ENCODE data around the gene POLR3E. TPM values are rescaled to one million over a fixed set of nuclear protein-coding genes. Genes with fewer than 3 reads are reported as not detected.
A peak's percentile ranks its signal among the peaks of the same experiment; 100 is the strongest.
"Not testable (repeated sequence)": the region's sequence is repeated elsewhere in the genome, so short reads cannot be mapped to it uniquely, and the experiment has no call there.

The POLR3E gene
- total RNA-seq, 1 experiment from 2014 or later, result 70.9 TPM

DNA sequence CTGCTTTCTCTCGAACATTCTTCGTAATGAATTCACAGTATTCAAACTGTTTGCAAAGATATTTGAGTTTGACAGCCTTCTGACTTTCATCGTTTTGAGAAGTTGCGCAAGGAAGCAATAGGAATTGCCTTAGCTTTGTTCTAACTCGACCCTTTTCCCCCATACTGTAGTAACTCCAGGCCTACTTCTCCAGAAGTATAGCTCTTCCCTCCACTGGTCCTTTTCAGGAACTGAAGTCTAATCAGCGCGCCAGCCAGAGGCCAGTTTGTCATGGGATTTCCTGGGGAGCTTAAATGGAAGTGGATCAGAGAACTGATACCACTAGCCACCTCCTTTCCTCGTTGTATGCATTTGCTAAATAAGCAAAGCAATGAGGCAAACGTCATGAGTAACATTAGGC, 49.3 kb downstream of the POLR3E start:
- CTCF ChIA-PET, result no interaction called here
- POLR2A ChIA-PET (ENCODE audit: unreplicated experiment), result no interaction called here
- no peak overlapping the region for H3K27ac ChIP-seq
- H3K27me3 ChIP-seq (ENCODE audit: insufficient read depth, low read depth), result no peaks in the 10 kb centered on the region
- no peaks in the 10 kb centered on the region for H3K9me2 ChIP-seq (ENCODE audit: insufficient read depth)
- H4K20me1 ChIP-seq (ENCODE audit: insufficient read depth), result no peaks in the 10 kb centered on the region; the same call in 1 of the 2 replicates
- peaks cover 30% of the 10 kb centered on the region for H3K36me3 ChIP-seq (ENCODE audit: low read depth)
- H3K4me1 ChIP-seq (replicated peaks; ENCODE audit: insufficient read depth), result no peaks in the 10 kb centered on the region
- H3K79me2 ChIP-seq (ENCODE audit: low read depth), result peaks cover 10% of the 10 kb centered on the region; the same call in 1 of the 2 replicates
- TF ChIP-seq, protein P1, sequence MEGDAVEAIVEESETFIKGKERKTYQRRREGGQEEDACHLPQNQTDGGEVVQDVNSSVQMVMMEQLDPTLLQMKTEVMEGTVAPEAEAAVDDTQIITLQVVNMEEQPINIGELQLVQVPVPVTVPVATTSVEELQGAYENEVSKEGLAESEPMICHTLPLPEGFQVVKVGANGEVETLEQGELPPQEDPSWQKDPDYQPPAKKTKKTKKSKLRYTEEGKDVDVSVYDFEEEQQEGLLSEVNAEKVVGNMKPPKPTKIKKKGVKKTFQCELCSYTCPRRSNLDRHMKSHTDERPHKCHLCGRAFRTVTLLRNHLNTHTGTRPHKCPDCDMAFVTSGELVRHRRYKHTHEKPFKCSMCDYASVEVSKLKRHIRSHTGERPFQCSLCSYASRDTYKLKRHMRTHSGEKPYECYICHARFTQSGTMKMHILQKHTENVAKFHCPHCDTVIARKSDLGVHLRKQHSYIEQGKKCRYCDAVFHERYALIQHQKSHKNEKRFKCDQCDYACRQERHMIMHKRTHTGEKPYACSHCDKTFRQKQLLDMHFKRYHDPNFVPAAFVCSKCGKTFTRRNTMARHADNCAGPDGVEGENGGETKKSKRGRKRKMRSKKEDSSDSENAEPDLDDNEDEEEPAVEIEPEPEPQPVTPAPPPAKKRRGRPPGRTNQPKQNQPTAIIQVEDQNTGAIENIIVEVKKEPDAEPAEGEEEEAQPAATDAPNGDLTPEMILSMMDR (conservative IDR thresholded peaks at IDR 0.05), result no peak
- TF ChIP-seq EZH2 (IDR thresholded peaks at IDR 0.05; ENCODE audit: low read depth), result no peak
- no peak overlapping the region for H3K4me3 ChIP-seq
- DNase-seq, result no peak
- no TSS peak for BruUV-seq (replicated peaks)
- H2AFZ ChIP-seq, result no peak overlapping the region
- no peak overlapping the region for H3K4me2 ChIP-seq
- no peaks in the 10 kb centered on the region for H3K9me3 ChIP-seq (ENCODE audit: insufficient read depth, low read depth)
- H3F3A ChIP-seq (ENCODE audit: insufficient read depth, low read depth), result peaks cover 4% of the 10 kb centered on the region
- intact Hi-C loops (cut with micrococcal nuclease; ENCODE audit: unreplicated experiment), result loop anchor here (10.0 kb wide), 1 partner anchor 782 kb away; no protein-coding TSS in a partner anchor

DNA sequence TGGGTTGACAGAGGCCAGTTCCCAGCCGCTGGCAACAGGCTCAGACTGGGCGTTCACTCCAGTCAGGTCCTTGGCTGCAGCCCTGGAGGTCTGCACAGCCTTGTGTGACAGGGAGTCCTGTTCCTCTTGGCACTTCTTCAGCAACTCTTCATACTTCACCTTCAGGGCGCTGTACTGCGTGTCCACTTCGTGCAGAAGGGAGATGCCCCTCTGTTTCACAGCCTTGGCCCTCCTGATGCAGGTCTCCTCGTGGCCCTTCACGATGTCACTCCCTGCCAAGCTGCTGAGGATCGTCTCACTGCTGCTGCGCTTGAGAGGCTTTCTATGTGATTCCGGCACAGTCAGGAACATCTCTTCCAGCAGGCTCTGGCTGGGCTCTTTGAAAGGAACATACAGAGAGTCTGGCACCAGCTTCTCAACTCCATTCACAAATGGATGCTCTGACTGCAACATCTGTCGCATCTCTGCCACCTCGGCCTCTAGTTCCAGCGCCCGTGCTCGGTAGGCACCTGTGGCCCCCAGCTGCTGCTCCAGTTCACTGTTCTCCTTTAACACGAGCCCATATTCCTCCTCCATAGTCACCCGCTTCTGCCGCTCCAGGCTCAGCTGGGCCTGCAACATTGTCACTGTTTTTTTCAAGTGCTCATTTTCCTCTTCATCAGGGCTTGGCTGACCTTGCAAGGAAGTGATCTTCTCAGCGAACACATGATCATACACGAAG, 50.1 kb downstream of the POLR3E start:
- H2AFZ ChIP-seq, result no peak overlapping the region
- TF ChIP-seq, protein P1 (conservative IDR thresholded peaks at IDR 0.05), result no peak
- TF ChIP-seq EZH2 (IDR thresholded peaks at IDR 0.05; ENCODE audit: low read depth), result no peak
- no peaks in the 10 kb centered on the region for H3K4me1 ChIP-seq (replicated peaks; ENCODE audit: insufficient read depth)
- ChIA-PET CTCF (no interaction called here), POLR2A (ENCODE audit: unreplicated experiment) (no interaction called here)
- no peak for DNase-seq
- no peaks in the 10 kb centered on the region for H3K9me3 ChIP-seq (ENCODE audit: insufficient read depth, low read depth)
- H3K36me3 ChIP-seq (ENCODE audit: low read depth), result peaks cover 38% of the 10 kb centered on the region
- BruUV-seq (replicated peaks), result TSS peak; percentile 20
- H3K27me3 ChIP-seq (ENCODE audit: insufficient read depth, low read depth), result no peaks in the 10 kb centered on the region
- H3K4me3 ChIP-seq, result no peak overlapping the region
- no peaks in the 10 kb centered on the region for H3K9me2 ChIP-seq (ENCODE audit: insufficient read depth)
- H3F3A ChIP-seq (ENCODE audit: insufficient read depth, low read depth), result peaks cover 4% of the 10 kb centered on the region
- intact Hi-C loops (cut with micrococcal nuclease; ENCODE audit: unreplicated experiment), result loop anchor here (10.0 kb wide), 1 partner anchor 782 kb away; no protein-coding TSS in a partner anchor
- no peak overlapping the region for H3K27ac ChIP-seq
- peaks cover 6% of the 10 kb centered on the region for H4K20me1 ChIP-seq (ENCODE audit: insufficient read depth)
- H3K4me2 ChIP-seq, result no peak overlapping the region
- H3K79me2 ChIP-seq (ENCODE audit: low read depth), result peaks cover 17% of the 10 kb centered on the region

DNA sequence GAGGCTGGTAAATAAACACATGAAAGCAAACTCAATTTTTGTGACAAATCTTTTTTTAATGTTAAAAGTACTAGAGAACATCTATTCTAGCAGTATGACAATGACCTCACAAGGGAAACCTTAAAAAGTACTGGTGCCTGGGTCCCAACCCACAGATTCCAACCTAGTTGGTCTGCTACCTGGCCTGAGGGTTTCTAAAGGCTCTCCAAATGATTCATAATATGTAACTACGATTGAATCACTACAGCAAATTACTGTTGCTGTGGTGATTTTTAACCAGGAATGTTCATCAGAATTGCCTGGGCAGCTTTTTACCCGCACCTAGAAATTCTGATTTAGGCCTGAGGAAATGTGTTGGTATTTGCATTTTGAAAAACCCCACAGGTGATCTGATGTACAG, 51.1 kb downstream of the POLR3E start:
- no peak overlapping the region for H3K4me3 ChIP-seq
- TF ChIP-seq EZH2 (IDR thresholded peaks at IDR 0.05; ENCODE audit: low read depth), result no peak
- TF ChIP-seq, protein P1 (conservative IDR thresholded peaks at IDR 0.05), result no peak
- H3K9me2 ChIP-seq (ENCODE audit: insufficient read depth), result no peaks in the 10 kb centered on the region
- H3K27me3 ChIP-seq (ENCODE audit: insufficient read depth, low read depth), result no peaks in the 10 kb centered on the region
- H3K79me2 ChIP-seq (ENCODE audit: low read depth), result peaks cover 28% of the 10 kb centered on the region
- ChIA-PET POLR2A (ENCODE audit: unreplicated experiment) (no interaction called here), CTCF (no interaction called here)
- H3K27ac ChIP-seq, result no peak overlapping the region
- peaks cover 4% of the 10 kb centered on the region for H3F3A ChIP-seq (ENCODE audit: insufficient read depth, low read depth)
- peaks cover 43% of the 10 kb centered on the region for H3K36me3 ChIP-seq (ENCODE audit: low read depth)
- no peak overlapping the region for H3K4me2 ChIP-seq
- peaks cover under 1% of the 10 kb centered on the region for H3K4me1 ChIP-seq (replicated peaks; ENCODE audit: insufficient read depth)
- H4K20me1 ChIP-seq (ENCODE audit: insufficient read depth), result peaks cover 6% of the 10 kb centered on the region
- peak in 1 of 2 experiments; percentile 52 for DNase-seq
- intact Hi-C loops (cut with micrococcal nuclease; ENCODE audit: unreplicated experiment), result loop anchor here (10.0 kb wide), 1 partner anchor 783 kb away; no protein-coding TSS in a partner anchor
- H3K9me3 ChIP-seq (ENCODE audit: insufficient read depth, low read depth), result no peaks in the 10 kb centered on the region
- BruUV-seq (replicated peaks), result no TSS peak
- no peak overlapping the region for H2AFZ ChIP-seq

DNA sequence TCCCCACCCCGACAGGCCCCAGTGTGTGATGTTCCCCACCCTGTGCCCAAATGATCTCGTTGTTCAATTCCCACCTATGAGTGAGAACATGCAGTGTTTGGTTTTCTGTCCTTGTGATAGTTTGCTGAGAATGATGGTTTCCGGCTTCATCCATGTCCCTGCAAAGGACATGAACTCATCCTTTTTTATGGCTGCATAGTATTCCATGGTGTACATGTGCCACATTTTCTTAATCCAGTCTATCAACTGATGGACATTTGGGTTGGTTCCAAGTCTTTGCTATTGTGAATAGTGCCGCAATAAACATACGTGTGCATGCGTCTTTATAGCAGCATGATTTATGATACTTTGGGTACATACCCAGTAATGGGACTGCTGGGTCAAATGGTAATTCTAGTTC, 53.8 kb downstream of the POLR3E start:
- H3K27ac ChIP-seq; BruUV-seq (replicated peaks); H4K20me1 ChIP-seq (ENCODE audit: insufficient read depth); H3K4me3 ChIP-seq; H3K9me2 ChIP-seq (ENCODE audit: insufficient read depth); POLR2A ChIA-PET (ENCODE audit: unreplicated experiment); DNase-seq; CTCF ChIA-PET; intact Hi-C loops (cut with micrococcal nuclease; ENCODE audit: unreplicated experiment); H3K9me3 ChIP-seq (ENCODE audit: insufficient read depth, low read depth); H3K4me2 ChIP-seq; H2AFZ ChIP-seq; H3K27me3 ChIP-seq (ENCODE audit: insufficient read depth, low read depth): not testable (repeated sequence)
- H3K79me2 ChIP-seq (ENCODE audit: low read depth), result peaks cover 44% of the 10 kb centered on the region
- H3F3A ChIP-seq (ENCODE audit: insufficient read depth, low read depth), result peaks cover 17% of the 10 kb centered on the region; the same call in 1 of the 2 replicates
- H3K36me3 ChIP-seq (ENCODE audit: low read depth), result peaks cover 43% of the 10 kb centered on the region
- peaks cover 12% of the 10 kb centered on the region for H3K4me1 ChIP-seq (replicated peaks; ENCODE audit: insufficient read depth)
